BLaER1 treated with 17β-estradiol and CSF1 and Interleukin-3, amounts not matched to agents 10 nM and 100 nM (cell line): ENCODE results near the gene FAM53C.

Experiments
- H3K27ac ChIP-seq, 11 experiments: shearing (Covaris generic); formaldehyde crosslinking; 2 replicates each; pipeline ENCODE4 v1.8.1; 2022
- H3K27me3 ChIP-seq, 11 experiments: shearing (Covaris generic); formaldehyde crosslinking; 2 replicates each; pipeline ENCODE4 v1.8.1; 2022
- H3K36me3 ChIP-seq, 11 experiments: shearing (Covaris generic); formaldehyde crosslinking; 2 replicates each; pipeline ENCODE4 v1.8.1; 2022
- H3K4me1 ChIP-seq, 10 experiments: shearing (Covaris generic); formaldehyde crosslinking; 2 replicates each; pipeline ENCODE4 v1.8.1; 2022
- H3K4me2 ChIP-seq, 11 experiments: shearing (Covaris generic); formaldehyde crosslinking; 2 replicates each; pipeline ENCODE4 v1.8.1; 2022
- H3K4me3 ChIP-seq, 10 experiments: shearing (Covaris generic); formaldehyde crosslinking; 2 replicates each; pipeline ENCODE4 v1.8.1; 2022
- H3K9ac ChIP-seq, 11 experiments: shearing (Covaris generic); formaldehyde crosslinking; 2 replicates each; pipeline ENCODE4 v1.8.1; 2022
- H3K9me3 ChIP-seq, 11 experiments: shearing (Covaris generic); formaldehyde crosslinking; replicated peaks in 1 of 11; 2 replicates each; pipeline ENCODE4 v1.8.1; 2022
- H4K20me1 ChIP-seq, 11 experiments: shearing (Covaris generic); formaldehyde crosslinking; 2 replicates each; pipeline ENCODE4 v1.8.1; 2022
- Cebpa-rat ChIP-seq, 11 experiments: shearing (Covaris generic); IDR thresholded peaks; 2 replicates each; pipeline ENCODE4 v1.8.1; 2022

FAM53C gene

GRCh38 chr5:138366632-138367382, 28.7 kb downstream of the FAM53C start:
- H3K9ac ChIP-seq = peak overlapping the region in 2 of 11 experiments; percentile 22 to 43; a peak in 3 of 22 replicates
- H3K4me3 ChIP-seq = no peak overlapping the region
- peaks cover 16 to 79% (median 47%) of the 10 kb centered on the region in 10 experiments for H3K4me1 ChIP-seq
- no peaks in the 10 kb centered on the region for H3K27me3 ChIP-seq
- H3K4me2 ChIP-seq = peak overlapping the region in 4 of 11 experiments; percentile 20 to 94 (median 84); a peak in 7 of 22 replicates
- no peak for TF ChIP-seq Cebpa-rat (IDR thresholded peaks at IDR 0.05)
- H3K9me3 ChIP-seq = no peaks in the 10 kb centered on the region
- peak overlapping the region in 8 of 11 experiments; percentile 1 to 98 (median 68); a peak in 12 of 22 replicates for H3K27ac ChIP-seq
- peaks cover 0 to 31% (median 20%) of the 10 kb centered on the region in 11 experiments; a peak in 14 of 22 replicates for H3K36me3 ChIP-seq
- H4K20me1 ChIP-seq = peaks cover 12 to 99% (median 53%) of the 10 kb centered on the region in 11 experiments; a peak in 20 of 22 replicates

GRCh38 chr5:138369261-138369660, 31.2 kb downstream of the FAM53C start:
- peak overlapping the region; percentile 9 to 85 (median 72); a peak in 19 of 22 replicates for H3K9ac ChIP-seq
- no peaks in the 10 kb centered on the region for H3K9me3 ChIP-seq
- TF ChIP-seq Cebpa-rat (IDR thresholded peaks at IDR 0.05) = no peak
- no peaks in the 10 kb centered on the region for H3K27me3 ChIP-seq
- peaks cover 18 to 49% (median 30%) of the 10 kb centered on the region in 11 experiments for H3K36me3 ChIP-seq
- peaks cover 16 to 88% (median 50%) of the 10 kb centered on the region in 10 experiments for H3K4me1 ChIP-seq
- peak overlapping the region; percentile 58 to 98 (median 92) for H3K27ac ChIP-seq
- H3K4me3 ChIP-seq = peak overlapping the region in 6 of 10 experiments; percentile 32 to 58 (median 50); a peak in 9 of 20 replicates
- H3K4me2 ChIP-seq = peak overlapping the region; percentile 33 to 96 (median 80)
- H4K20me1 ChIP-seq = peaks cover 0 to 94% (median 45%) of the 10 kb centered on the region in 11 experiments; a peak in 12 of 22 replicates

DNA sequence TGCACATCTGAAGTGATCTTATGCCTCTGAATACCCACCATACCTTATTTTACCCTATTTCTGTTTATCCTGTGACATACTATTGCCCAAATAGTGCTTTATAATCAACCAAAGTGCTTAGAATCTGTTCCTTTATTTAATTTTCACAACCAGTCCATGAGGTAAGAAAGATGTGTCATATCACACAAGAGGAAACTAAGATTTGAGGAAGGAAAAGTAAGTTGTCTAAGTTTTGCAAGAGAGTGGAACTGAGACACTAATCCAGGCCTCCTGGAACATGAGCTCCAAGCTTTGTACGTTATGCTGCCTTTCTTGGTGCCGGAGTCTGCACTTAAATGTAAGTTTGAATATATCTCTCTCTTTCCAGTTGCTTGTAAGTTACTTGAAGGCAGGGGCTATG, 31.6 kb downstream of the FAM53C start:
- TF ChIP-seq Cebpa-rat (IDR thresholded peaks at IDR 0.05) = peak in 7 of 11 experiments; percentile 29 to 75 (median 63); a peak in 9 of 22 replicates
- Histone ChIP-seq H3K27ac (peak overlapping the region; percentile 58 to 98 (median 92)), H3K9me3 (no peaks in the 10 kb centered on the region), H3K36me3 (peaks cover 22 to 50% (median 33%) of the 10 kb centered on the region in 11 experiments), H3K4me3 (peak overlapping the region in 7 of 10 experiments; percentile 32 to 63 (median 46); a peak in 13 of 20 replicates), H4K20me1 (peaks cover 0 to 90% (median 41%) of the 10 kb centered on the region in 11 experiments; a peak in 12 of 22 replicates), H3K27me3 (no peaks in the 10 kb centered on the region), H3K4me2 (peak overlapping the region; percentile 33 to 96 (median 80)), H3K4me1 (peaks cover 16 to 83% (median 49%) of the 10 kb centered on the region in 10 experiments), H3K9ac (peak overlapping the region; percentile 9 to 85 (median 72); a peak in 19 of 22 replicates)

DNA sequence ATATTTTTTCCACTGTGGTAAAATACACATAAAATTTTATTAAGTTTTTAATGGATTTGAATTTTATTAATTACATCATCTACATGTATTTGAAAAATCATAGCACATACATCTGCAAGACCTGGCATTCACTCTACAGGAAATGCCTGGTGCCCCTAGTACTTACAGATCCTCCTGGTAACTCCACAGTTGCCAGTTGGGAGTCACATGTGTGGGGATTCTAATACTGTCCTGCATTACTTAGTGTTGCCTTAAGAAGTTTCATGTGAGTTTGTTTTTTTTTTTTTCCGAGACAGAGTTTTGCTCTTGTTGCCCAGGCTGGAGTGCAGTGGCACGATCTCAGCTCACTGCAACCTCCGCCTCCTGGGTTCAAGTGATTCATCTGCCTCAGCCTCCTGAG, 32.5 kb downstream of the FAM53C start:
- TF ChIP-seq Cebpa-rat (IDR thresholded peaks at IDR 0.05) = no peak
- peak overlapping the region in 10 of 11 experiments; percentile 71 to 98 (median 92); a peak in 21 of 22 replicates for H3K27ac ChIP-seq
- peak overlapping the region in 8 of 11 experiments; percentile 15 to 85 (median 78); a peak in 15 of 22 replicates for H3K9ac ChIP-seq
- H3K4me1 ChIP-seq = peaks cover 16 to 78% (median 49%) of the 10 kb centered on the region in 10 experiments
- no peaks in the 10 kb centered on the region for H3K9me3 ChIP-seq
- H4K20me1 ChIP-seq = peaks cover 0 to 83% (median 34%) of the 10 kb centered on the region in 11 experiments; a peak in 12 of 22 replicates
- H3K36me3 ChIP-seq = peaks cover 30 to 50% (median 36%) of the 10 kb centered on the region in 11 experiments
- peak overlapping the region in 6 of 10 experiments; percentile 32 to 63 (median 50); a peak in 13 of 20 replicates for H3K4me3 ChIP-seq
- H3K4me2 ChIP-seq = peak overlapping the region in 9 of 11 experiments; percentile 23 to 96 (median 84); a peak in 17 of 22 replicates
- no peaks in the 10 kb centered on the region for H3K27me3 ChIP-seq

DNA sequence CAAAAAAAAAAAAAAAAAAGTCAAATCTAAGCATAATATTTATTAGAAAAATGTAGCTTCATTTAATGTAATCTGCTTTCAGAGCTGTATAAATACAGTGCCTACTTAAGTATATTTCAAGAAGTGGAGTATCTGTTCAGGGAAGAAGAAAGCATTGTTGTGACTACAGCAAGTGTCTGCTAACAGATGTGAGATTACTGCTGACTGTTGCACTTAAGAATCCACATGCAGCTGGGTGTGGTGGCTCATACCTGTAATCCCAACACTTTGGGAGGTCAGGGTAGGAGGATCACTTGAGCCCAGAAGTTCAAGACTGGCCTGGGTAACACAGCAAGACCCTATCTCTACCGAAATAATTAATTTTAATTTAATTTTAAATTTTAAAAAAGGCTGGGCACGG, 33.4 kb downstream of the FAM53C start:
- Histone ChIP-seq H3K4me2 (peak overlapping the region in 7 of 11 experiments; percentile 75 to 96 (median 89); a peak in 12 of 22 replicates), H3K27ac (peak overlapping the region in 10 of 11 experiments; percentile 71 to 98 (median 92); a peak in 20 of 22 replicates), H3K9me3 (no peaks in the 10 kb centered on the region), H3K36me3 (peaks cover 39 to 56% (median 43%) of the 10 kb centered on the region in 11 experiments), H3K4me1 (peaks cover 16 to 69% (median 47%) of the 10 kb centered on the region in 10 experiments), H4K20me1 (peaks cover 0 to 73% (median 28%) of the 10 kb centered on the region in 11 experiments; a peak in 11 of 22 replicates), H3K4me3 (peak overlapping the region in 4 of 10 experiments; percentile 32 to 63 (median 52); a peak in 6 of 20 replicates), H3K27me3 (no peaks in the 10 kb centered on the region), H3K9ac (peak overlapping the region in 7 of 11 experiments; percentile 72 to 85 (median 79); a peak in 12 of 22 replicates)
- no peak for TF ChIP-seq Cebpa-rat (IDR thresholded peaks at IDR 0.05)

DNA sequence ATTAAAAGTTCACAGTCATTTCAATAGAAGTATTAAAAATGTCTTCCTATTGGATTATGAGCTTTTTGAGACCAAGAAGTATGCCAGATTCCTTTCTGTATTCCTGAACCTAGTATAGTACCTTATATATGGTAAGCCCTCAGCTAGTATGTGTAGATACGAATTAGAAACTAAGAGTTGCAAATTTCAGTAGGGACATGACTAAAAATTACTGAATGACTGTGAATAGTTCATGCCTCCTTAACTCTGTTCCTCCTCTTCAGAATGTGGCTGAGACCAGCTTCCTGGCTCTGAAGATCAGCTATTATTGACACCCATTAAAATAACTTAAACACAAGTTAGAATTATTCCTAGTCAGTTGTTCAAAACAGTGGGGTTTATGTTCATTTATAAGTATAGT, 34.2 kb downstream of the FAM53C start:
- H3K36me3 ChIP-seq = peaks cover 47 to 64% (median 51%) of the 10 kb centered on the region in 11 experiments
- no peak for TF ChIP-seq Cebpa-rat (IDR thresholded peaks at IDR 0.05)
- H3K4me2 ChIP-seq = peak overlapping the region in 6 of 11 experiments; percentile 75 to 96 (median 92); a peak in 9 of 22 replicates
- H3K4me3 ChIP-seq = no peak overlapping the region
- H3K9ac ChIP-seq = peak overlapping the region in 2 of 11 experiments; percentile 7 to 72; a peak in 3 of 22 replicates
- H3K27me3 ChIP-seq = no peaks in the 10 kb centered on the region
- H3K9me3 ChIP-seq = no peaks in the 10 kb centered on the region
- peaks cover 0 to 67% (median 20%) of the 10 kb centered on the region in 11 experiments; a peak in 11 of 22 replicates for H4K20me1 ChIP-seq
- H3K4me1 ChIP-seq = peaks cover 16 to 61% (median 43%) of the 10 kb centered on the region in 10 experiments
- peak overlapping the region in 8 of 11 experiments; percentile 80 to 98 (median 94); a peak in 15 of 22 replicates for H3K27ac ChIP-seq

GRCh38 chr5:138372653-138373052, 34.6 kb downstream of the FAM53C start:
- Histone ChIP-seq H3K4me2 (peak overlapping the region in 6 of 11 experiments; percentile 75 to 96 (median 92); a peak in 9 of 22 replicates), H3K9me3 (no peaks in the 10 kb centered on the region), H3K36me3 (peaks cover 51 to 68% (median 55%) of the 10 kb centered on the region in 11 experiments), H3K27ac (peak overlapping the region in 6 of 11 experiments; percentile 80 to 96 (median 92); a peak in 10 of 22 replicates), H3K4me3 (no peak overlapping the region), H3K9ac (peak overlapping the region in 3 of 11 experiments; percentile 3 to 7 (median 7); a peak in 3 of 22 replicates), H3K4me1 (peaks cover 16 to 57% (median 43%) of the 10 kb centered on the region in 10 experiments), H3K27me3 (no peaks in the 10 kb centered on the region), H4K20me1 (peaks cover 0 to 65% (median 20%) of the 10 kb centered on the region in 11 experiments; a peak in 11 of 22 replicates)
- no peak for TF ChIP-seq Cebpa-rat (IDR thresholded peaks at IDR 0.05)

- H3K4me1 ChIP-seq = no peaks in the 10 kb centered on the region
- peaks cover 0 to 16% (median 1%) of the 10 kb centered on the region in 11 experiments; a peak in 6 of 22 replicates for H4K20me1 ChIP-seq
- H3K4me2 ChIP-seq = no peak overlapping the region
- peaks cover 96 to 100% (median 98%) of the 10 kb centered on the region in 11 experiments for H3K36me3 ChIP-seq
- no peaks in the 10 kb centered on the region for H3K27me3 ChIP-seq
- H3K4me3 ChIP-seq = no peak overlapping the region
- no peak overlapping the region for H3K9ac ChIP-seq
- H3K27ac ChIP-seq = no peak overlapping the region
- H3K9me3 ChIP-seq = no peaks in the 10 kb centered on the region
- no peak for TF ChIP-seq Cebpa-rat (IDR thresholded peaks at IDR 0.05)
Measured at GRCh38 chr5:138382347-138382746, 44.3 kb downstream of the FAM53C start.
